ENCODE results near the gene PASD1. TPM values are rescaled to one million over a fixed set of nuclear protein-coding genes. Genes with fewer than 3 reads are reported as not detected.

Gene PASD1
- total RNA-seq, 1 donor, result not detected

DNA sequence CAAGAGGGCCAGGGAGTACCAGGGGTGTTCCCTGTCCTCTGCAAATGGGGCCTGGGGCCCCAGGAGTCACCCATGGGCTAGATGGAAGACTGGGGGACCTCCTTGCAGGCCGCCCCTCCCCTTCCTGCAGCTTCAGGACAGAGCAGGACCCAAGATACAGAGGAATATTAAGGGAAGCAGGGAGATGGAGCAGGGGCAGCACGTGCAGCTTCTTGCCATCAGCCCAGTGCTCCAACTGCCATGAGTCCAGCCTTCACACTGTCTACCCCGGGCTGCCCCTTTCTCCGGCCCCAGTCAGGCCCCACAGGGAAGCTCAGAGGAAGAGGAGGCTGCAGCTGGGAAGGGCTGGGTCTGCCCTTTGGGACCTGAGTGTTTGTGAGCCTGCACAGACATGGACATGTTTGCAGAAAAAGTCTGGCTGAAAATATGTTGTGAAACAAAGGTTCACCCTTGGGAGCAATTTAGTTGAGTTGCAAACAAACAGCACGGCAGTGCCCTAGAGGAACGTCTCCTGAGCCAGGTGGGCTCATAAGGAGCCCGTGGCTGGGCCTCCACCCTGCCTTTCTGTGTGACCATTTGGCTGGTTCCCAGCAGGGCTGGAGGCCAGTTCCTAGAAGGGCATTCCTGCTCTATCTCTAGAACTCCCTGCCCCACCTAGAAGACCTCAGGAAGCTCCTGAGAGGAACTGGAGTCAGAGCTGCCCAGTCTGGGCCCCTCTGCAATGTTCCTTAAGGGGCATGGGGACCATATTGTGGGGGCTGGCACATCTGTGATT, 161.3 kb downstream of the PASD1 start:
- TF ChIP-seq, protein P1, sequence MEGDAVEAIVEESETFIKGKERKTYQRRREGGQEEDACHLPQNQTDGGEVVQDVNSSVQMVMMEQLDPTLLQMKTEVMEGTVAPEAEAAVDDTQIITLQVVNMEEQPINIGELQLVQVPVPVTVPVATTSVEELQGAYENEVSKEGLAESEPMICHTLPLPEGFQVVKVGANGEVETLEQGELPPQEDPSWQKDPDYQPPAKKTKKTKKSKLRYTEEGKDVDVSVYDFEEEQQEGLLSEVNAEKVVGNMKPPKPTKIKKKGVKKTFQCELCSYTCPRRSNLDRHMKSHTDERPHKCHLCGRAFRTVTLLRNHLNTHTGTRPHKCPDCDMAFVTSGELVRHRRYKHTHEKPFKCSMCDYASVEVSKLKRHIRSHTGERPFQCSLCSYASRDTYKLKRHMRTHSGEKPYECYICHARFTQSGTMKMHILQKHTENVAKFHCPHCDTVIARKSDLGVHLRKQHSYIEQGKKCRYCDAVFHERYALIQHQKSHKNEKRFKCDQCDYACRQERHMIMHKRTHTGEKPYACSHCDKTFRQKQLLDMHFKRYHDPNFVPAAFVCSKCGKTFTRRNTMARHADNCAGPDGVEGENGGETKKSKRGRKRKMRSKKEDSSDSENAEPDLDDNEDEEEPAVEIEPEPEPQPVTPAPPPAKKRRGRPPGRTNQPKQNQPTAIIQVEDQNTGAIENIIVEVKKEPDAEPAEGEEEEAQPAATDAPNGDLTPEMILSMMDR (IDR thresholded peaks at IDR 0.05; ENCODE audit: extremely low read depth, low read depth, low read length), result no peak
- no peak overlapping the region for H3K27ac ChIP-seq (ENCODE audit: low read depth, low read length)
- no peak for DNase-seq (ENCODE audit: insufficient read length, low spot score, missing footprints)

DNA sequence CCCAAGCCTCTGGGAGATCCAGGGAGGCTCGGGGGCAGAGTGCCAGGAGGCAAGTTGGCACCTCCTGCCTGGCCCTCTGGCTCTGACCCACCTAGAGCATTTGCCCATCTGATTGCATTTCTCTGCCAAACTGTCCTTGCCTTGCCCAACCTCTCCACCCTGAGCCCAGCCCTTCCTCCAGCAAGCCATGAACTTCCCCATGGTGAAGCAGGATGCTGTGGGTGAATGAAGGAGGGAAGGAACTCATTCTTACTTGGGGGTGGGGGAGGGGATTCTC, 161.8 kb downstream of the PASD1 start:
- no peaks in the 10 kb centered on the region for H4K20me1 ChIP-seq (ENCODE audit: insufficient read depth, low read length)
- H3K4me1 ChIP-seq (ENCODE audit: insufficient read depth, low read length), result no peaks in the 10 kb centered on the region
- H3K4me3 ChIP-seq (ENCODE audit: insufficient read depth, low read length), result no peak overlapping the region
- H3K36me3 ChIP-seq (ENCODE audit: insufficient read depth, low read length), result no peaks in the 10 kb centered on the region
- H3K9me3 ChIP-seq (ENCODE audit: low read depth, low read length), result no peaks in the 10 kb centered on the region
- H3K4me2 ChIP-seq (ENCODE audit: insufficient read depth, low read length), result no peak overlapping the region
- H3K27me3 ChIP-seq (ENCODE audit: insufficient read depth, low read length), result no peaks in the 10 kb centered on the region
- H2AFZ ChIP-seq (ENCODE audit: low read length), result no peak overlapping the region
- no peak for DNase-seq (ENCODE audit: insufficient read length, low spot score, missing footprints)
- TF ChIP-seq, protein P1 (IDR thresholded peaks at IDR 0.05; ENCODE audit: extremely low read depth, low read depth, low read length), result no peak
- H3K79me2 ChIP-seq (ENCODE audit: insufficient read depth, low read length), result no peaks in the 10 kb centered on the region
- no peak overlapping the region for H3K27ac ChIP-seq (ENCODE audit: low read depth, low read length)

More for the DNA sequence above, 161.3 kb downstream of the PASD1 start:
- no peak overlapping the region for H3K4me3 ChIP-seq (ENCODE audit: insufficient read depth, low read length)
- H3K9me3 ChIP-seq (ENCODE audit: low read depth, low read length), result no peaks in the 10 kb centered on the region
- no peaks in the 10 kb centered on the region for H4K20me1 ChIP-seq (ENCODE audit: insufficient read depth, low read length)
- H3K79me2 ChIP-seq (ENCODE audit: insufficient read depth, low read length), result no peaks in the 10 kb centered on the region
- H3K27me3 ChIP-seq (ENCODE audit: insufficient read depth, low read length), result no peaks in the 10 kb centered on the region
- no peak overlapping the region for H3K4me2 ChIP-seq (ENCODE audit: insufficient read depth, low read length)
- no peak overlapping the region for H2AFZ ChIP-seq (ENCODE audit: low read length)
- H3K4me1 ChIP-seq (ENCODE audit: insufficient read depth, low read length), result no peaks in the 10 kb centered on the region
- no peaks in the 10 kb centered on the region for H3K36me3 ChIP-seq (ENCODE audit: insufficient read depth, low read length)

Other genes with a start within 250 kb of the PASD1 start
- gene VMA21, start 166.5 kb upstream of the PASD1 start, total RNA-seq, result 61.6 and 62.6 TPM in 2 replicates
- gene PRRG3, start 131.8 kb downstream of the PASD1 start, total RNA-seq, result under 0.01 TPM in 1 of 2 replicates, not detected in the other
- not detected in 2 replicates for gene FATE1, start 152.4 kb downstream of the PASD1 start, total RNA-seq
- gene CNGA2, start 171.1 kb downstream of the PASD1 start, total RNA-seq, result not detected in 2 replicates